Measurements from ENCODE around the gene YWHAB. TPM values are rescaled to one million over a fixed set of nuclear protein-coding genes. Genes with fewer than 3 reads are reported as not detected.

The YWHAB gene
- total RNA-seq, 1 experiment from 2014 or later = 216 TPM

DNA sequence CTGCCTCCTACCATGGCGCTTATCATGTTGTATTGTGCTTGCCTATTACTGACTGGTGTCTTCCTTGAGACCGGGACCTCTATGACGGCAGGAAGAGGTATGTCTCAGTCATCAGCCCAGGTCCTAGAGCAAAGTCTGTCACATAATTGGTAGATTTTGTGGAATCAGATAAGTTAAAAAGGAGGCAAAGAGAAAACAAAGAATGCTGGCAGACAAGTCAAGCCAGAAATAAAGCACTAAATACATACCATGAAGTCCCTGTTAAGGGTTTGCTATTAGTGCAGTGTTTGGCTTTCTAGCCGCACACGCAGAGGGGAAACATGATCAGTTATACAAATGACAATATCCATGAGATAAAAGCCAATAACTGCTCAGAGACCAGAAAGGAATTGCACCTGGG lies 68.7 kb downstream of the YWHAB start:
- POLR2A ChIA-PET = no interaction called here
- no peak for ATAC-seq
- H3K9me3 Mint-ChIP-seq = no peaks in the 10 kb centered on the region

GRCh38 chr20:44955270-44955669 lies 69.8 kb downstream of the YWHAB start:
- POLR2A ChIA-PET = no interaction called here
- TF ChIP-seq, protein P1, sequence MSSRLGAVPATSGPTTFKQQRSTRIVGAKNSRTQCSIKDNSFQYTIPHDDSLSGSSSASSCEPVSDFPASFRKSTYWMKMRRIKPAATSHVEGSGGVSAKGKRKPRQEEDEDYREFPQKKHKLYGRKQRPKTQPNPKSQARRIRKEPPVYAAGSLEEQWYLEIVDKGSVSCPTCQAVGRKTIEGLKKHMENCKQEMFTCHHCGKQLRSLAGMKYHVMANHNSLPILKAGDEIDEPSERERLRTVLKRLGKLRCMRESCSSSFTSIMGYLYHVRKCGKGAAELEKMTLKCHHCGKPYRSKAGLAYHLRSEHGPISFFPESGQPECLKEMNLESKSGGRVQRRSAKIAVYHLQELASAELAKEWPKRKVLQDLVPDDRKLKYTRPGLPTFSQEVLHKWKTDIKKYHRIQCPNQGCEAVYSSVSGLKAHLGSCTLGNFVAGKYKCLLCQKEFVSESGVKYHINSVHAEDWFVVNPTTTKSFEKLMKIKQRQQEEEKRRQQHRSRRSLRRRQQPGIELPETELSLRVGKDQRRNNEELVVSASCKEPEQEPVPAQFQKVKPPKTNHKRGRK (CRISPR knock-in tag; IDR thresholded peaks at IDR 0.05; ENCODE audit: borderline replicate concordance) = no peak
- no peak for TF ChIP-seq ZNF425 (CRISPR knock-in tag; conservative IDR thresholded peaks at IDR 0.05)
- no peak for TF ChIP-seq CREB1 (CRISPR knock-in tag; IDR thresholded peaks at IDR 0.05)
- no peak for TF ChIP-seq EMX1 (CRISPR knock-in tag; IDR thresholded peaks at IDR 0.05)
- TF ChIP-seq IRF2 (CRISPR knock-in tag; IDR thresholded peaks at IDR 0.05; ENCODE audit: borderline replicate concordance, low read depth) = no peak
- no peak for TF ChIP-seq RELA (CRISPR knock-in tag; IDR thresholded peaks at IDR 0.05; ENCODE audit: borderline replicate concordance)
- no peak for TF ChIP-seq ETV6 (CRISPR knock-in tag; IDR thresholded peaks at IDR 0.05)
- TF ChIP-seq ELF4 (CRISPR knock-in tag; IDR thresholded peaks at IDR 0.05; ENCODE audit: low read depth) = no peak
- no peak for TF ChIP-seq ZNF263 (CRISPR knock-in tag; IDR thresholded peaks at IDR 0.05; ENCODE audit: low read depth)
- no peak for TF ChIP-seq JAZF1 (CRISPR knock-in tag; IDR thresholded peaks at IDR 0.05)
- no peak for TF ChIP-seq MYBL2 (CRISPR knock-in tag; IDR thresholded peaks at IDR 0.05)
- peaks cover 60% of the 10 kb centered on the region for H3K36me3 Mint-ChIP-seq
- DNase-seq (ENCODE audit: low spot score) (no peak), ATAC-seq (no peak)
- no peaks in the 10 kb centered on the region for H3K27me3 Mint-ChIP-seq (ENCODE audit: low read depth)
- peaks cover 17% of the 10 kb centered on the region for H3K4me1 Mint-ChIP-seq
- CTCF ChIA-PET = no interaction called here
- no peaks in the 10 kb centered on the region for H3K9me3 Mint-ChIP-seq
- H3K27ac Mint-ChIP-seq = no peak overlapping the region
- no peak overlapping the region for H3K4me3 Mint-ChIP-seq

More for the DNA sequence above, 68.7 kb downstream of the YWHAB start:
- H3K4me1 Mint-ChIP-seq = peaks cover 12% of the 10 kb centered on the region
- no peak overlapping the region for H3K27ac Mint-ChIP-seq
- CTCF ChIA-PET = no interaction called here
- peaks cover 66% of the 10 kb centered on the region for H3K36me3 Mint-ChIP-seq
- H3K27me3 Mint-ChIP-seq (ENCODE audit: low read depth) = no peaks in the 10 kb centered on the region
- no peak overlapping the region for H3K4me3 Mint-ChIP-seq
- TF ChIP-seq RELA (CRISPR knock-in tag; IDR thresholded peaks at IDR 0.05; ENCODE audit: borderline replicate concordance) (no peak), ZNF281 (CRISPR knock-in tag; IDR thresholded peaks at IDR 0.05) (no peak), ZBTB21 (CRISPR knock-in tag; IDR thresholded peaks at IDR 0.05; ENCODE audit: borderline replicate concordance) (no peak), HMGA2 (CRISPR knock-in tag; IDR thresholded peaks at IDR 0.05) (no peak), CBFB (CRISPR knock-in tag; IDR thresholded peaks at IDR 0.05; ENCODE audit: low read depth) (no peak), RORB (CRISPR knock-in tag; IDR thresholded peaks at IDR 0.05) (no peak), NFATC4 (CRISPR knock-in tag; IDR thresholded peaks at IDR 0.05) (no peak), MXD4 (CRISPR knock-in tag; IDR thresholded peaks at IDR 0.05; ENCODE audit: borderline replicate concordance) (no peak), STAT6 (CRISPR knock-in tag; conservative IDR thresholded peaks at IDR 0.05; ENCODE audit: low read depth) (no peak), PRRX2 (CRISPR knock-in tag; IDR thresholded peaks at IDR 0.05) (no peak), ZNF317 (CRISPR knock-in tag; IDR thresholded peaks at IDR 0.05; ENCODE audit: borderline replicate concordance, low read depth) (no peak), TEAD1 (CRISPR knock-in tag; IDR thresholded peaks at IDR 0.05) (no peak)
- TF ChIP-seq, protein P2, sequence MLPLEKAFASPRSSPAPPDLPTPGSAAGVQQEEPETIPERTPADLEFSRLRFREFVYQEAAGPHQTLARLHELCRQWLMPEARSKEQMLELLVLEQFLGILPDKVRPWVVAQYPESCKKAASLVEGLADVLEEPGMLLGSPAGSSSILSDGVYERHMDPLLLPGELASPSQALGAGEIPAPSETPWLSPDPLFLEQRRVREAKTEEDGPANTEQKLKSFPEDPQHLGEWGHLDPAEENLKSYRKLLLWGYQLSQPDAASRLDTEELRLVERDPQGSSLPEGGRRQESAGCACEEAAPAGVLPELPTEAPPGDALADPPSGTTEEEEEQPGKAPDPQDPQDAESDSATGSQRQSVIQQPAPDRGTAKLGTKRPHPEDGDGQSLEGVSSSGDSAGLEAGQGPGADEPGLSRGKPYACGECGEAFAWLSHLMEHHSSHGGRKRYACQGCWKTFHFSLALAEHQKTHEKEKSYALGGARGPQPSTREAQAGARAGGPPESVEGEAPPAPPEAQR (CRISPR knock-in tag; IDR thresholded peaks at IDR 0.05) = no peak
- TF ChIP-seq, protein P3, sequence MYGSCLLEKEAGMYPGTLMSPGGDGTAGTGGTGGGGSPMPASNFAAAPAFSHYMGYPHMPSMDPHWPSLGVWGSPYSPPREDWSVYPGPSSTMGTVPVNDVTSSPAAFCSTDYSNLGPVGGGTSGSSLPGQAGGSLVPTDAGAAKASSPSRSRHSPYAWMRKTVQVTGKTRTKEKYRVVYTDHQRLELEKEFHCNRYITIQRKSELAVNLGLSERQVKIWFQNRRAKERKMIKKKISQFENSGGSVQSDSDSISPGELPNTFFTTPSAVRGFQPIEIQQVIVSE (CRISPR knock-in tag; IDR thresholded peaks at IDR 0.05; ENCODE audit: borderline replicate concordance) = no peak
- no peak for DNase-seq (ENCODE audit: low spot score)

All from WTC11 (cell line).